Mammary epithelial cell (primary cell): ENCODE results near the gene LYZL4.

Experiments
- EZH2 ChIP-seq: IDR thresholded peaks from 2 replicates; pipeline ENCODE4 v1.6.1; 2012; ENCODE audit warnings: low read length, inconsistent platforms, borderline replicate concordance
- TF ChIP-seq, protein P1 (sequence below), 2 donors: IDR thresholded peaks in 1 of 2; conservative IDR thresholded peaks in 1 of 2; 2 replicates each; pipeline ENCODE4 v1.5.1; 2011 to 2012; ENCODE audit warnings: inconsistent platforms in 2 of 2, low read length in 2 of 2, mild to moderate bottlenecking in 2 of 2, control low read depth in 1 of 2, low read depth in 1 of 2; ENCODE audit not compliant: insufficient read depth in 1 of 2; ENCODE audit errors: extremely low read depth in 1 of 2

DNA sequence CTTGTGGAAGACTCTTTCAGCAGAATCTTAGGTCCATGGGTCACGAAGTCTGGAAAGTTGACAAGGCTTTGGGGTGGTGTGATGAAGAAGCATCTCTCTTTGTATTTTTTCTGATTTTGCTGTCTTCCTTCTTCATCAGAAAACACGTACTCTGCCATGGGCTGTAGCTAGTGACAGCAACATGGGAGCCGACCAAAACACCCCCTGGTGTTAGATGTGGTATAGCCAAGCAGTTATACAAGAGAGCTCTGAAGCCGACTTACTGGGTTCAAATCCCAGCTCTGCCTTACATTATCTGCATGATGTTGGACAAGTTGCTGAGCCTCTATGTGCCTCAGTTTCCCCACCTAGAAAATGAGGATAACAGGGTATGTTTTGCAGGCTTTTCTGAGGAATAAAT, 32.9 kb upstream of the LYZL4 start:
- TF ChIP-seq, protein P1, sequence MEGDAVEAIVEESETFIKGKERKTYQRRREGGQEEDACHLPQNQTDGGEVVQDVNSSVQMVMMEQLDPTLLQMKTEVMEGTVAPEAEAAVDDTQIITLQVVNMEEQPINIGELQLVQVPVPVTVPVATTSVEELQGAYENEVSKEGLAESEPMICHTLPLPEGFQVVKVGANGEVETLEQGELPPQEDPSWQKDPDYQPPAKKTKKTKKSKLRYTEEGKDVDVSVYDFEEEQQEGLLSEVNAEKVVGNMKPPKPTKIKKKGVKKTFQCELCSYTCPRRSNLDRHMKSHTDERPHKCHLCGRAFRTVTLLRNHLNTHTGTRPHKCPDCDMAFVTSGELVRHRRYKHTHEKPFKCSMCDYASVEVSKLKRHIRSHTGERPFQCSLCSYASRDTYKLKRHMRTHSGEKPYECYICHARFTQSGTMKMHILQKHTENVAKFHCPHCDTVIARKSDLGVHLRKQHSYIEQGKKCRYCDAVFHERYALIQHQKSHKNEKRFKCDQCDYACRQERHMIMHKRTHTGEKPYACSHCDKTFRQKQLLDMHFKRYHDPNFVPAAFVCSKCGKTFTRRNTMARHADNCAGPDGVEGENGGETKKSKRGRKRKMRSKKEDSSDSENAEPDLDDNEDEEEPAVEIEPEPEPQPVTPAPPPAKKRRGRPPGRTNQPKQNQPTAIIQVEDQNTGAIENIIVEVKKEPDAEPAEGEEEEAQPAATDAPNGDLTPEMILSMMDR (conservative IDR thresholded peaks at IDR 0.05 in 1 of 2, IDR thresholded peaks at IDR 0.05 in 1 of 2; ENCODE audit: extremely low read depth in 1 of 2, insufficient read depth in 1 of 2, low read depth in 1 of 2, low read length in 2 of 2): no peak
- no peak for TF ChIP-seq EZH2
